ENCODE results near the gene LTBP2. TPM values are rescaled to one million over a fixed set of nuclear protein-coding genes. Genes with fewer than 3 reads are reported as not detected.

LTBP2 gene
- total RNA-seq, 3 donors from 2014 or later, result 0.21 to 0.35 (median 0.30) TPM

- H3K27me3 Mint-ChIP-seq (ENCODE audit: low read depth), result peaks cover 3% of the 10 kb centered on the region
- no peaks in the 10 kb centered on the region for H3K36me3 Mint-ChIP-seq (ENCODE audit: insufficient read depth)
- H3K4me1 Mint-ChIP-seq (ENCODE audit: low read depth), result peaks cover 34% of the 10 kb centered on the region
- no peaks in the 10 kb centered on the region for H3K9me3 Mint-ChIP-seq
- no peak overlapping the region for H3K4me3 Mint-ChIP-seq
- ATAC-seq, result no peak
- no peak for DNase-seq
Measured at GRCh38 chr14:74571441-74571841, 40.6 kb downstream of the LTBP2 start.

- Mint-ChIP-seq H3K36me3 (ENCODE audit: insufficient read depth) (no peaks in the 10 kb centered on the region), H3K27me3 (ENCODE audit: low read depth) (peaks cover 3% of the 10 kb centered on the region), H3K4me3 (no peak overlapping the region), H3K9me3 (no peaks in the 10 kb centered on the region), H3K4me1 (ENCODE audit: low read depth) (peaks cover 34% of the 10 kb centered on the region)
- ATAC-seq, result no peak
- DNase-seq, result no peak
Measured at GRCh38 chr14:74570696-74571095, 41.3 kb downstream of the LTBP2 start.

GRCh38 chr14:74569806-74570591 lies 42.0 kb downstream of the LTBP2 start:
- Mint-ChIP-seq H3K9me3 (no peaks in the 10 kb centered on the region), H3K4me3 (no peak overlapping the region), H3K4me1 (ENCODE audit: low read depth) (peaks cover 33% of the 10 kb centered on the region), H3K36me3 (ENCODE audit: insufficient read depth) (no peaks in the 10 kb centered on the region), H3K27me3 (ENCODE audit: low read depth) (peaks cover 5% of the 10 kb centered on the region)
- ATAC-seq, result no peak
- DNase-seq, result no peak

DNA sequence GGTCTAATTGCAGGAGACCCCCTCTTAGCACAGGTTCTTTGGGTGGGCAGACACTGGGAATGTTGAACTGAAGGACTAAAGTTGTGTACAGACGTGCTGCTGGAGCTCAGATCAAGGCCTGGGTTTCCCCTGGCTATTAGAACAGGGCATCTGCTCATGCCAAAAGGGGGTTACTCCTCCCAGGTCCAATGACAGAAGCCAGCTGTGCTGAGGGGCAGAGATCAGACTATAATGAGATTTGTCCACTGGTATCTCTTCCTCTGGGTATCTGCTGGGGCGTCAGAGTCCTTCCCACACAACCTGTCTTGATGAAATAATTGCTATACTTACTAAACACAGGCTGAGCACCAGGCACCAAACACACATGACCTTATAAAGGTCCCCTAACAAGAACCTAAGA lies 42.6 kb downstream of the LTBP2 start:
- Mint-ChIP-seq H3K4me1 (ENCODE audit: low read depth) (peaks cover 29% of the 10 kb centered on the region), H3K4me3 (no peak overlapping the region), H3K36me3 (ENCODE audit: insufficient read depth) (no peaks in the 10 kb centered on the region), H3K27me3 (ENCODE audit: low read depth) (peaks cover 5% of the 10 kb centered on the region), H3K9me3 (no peaks in the 10 kb centered on the region)
- DNase-seq (no peak), ATAC-seq (no peak)

DNA sequence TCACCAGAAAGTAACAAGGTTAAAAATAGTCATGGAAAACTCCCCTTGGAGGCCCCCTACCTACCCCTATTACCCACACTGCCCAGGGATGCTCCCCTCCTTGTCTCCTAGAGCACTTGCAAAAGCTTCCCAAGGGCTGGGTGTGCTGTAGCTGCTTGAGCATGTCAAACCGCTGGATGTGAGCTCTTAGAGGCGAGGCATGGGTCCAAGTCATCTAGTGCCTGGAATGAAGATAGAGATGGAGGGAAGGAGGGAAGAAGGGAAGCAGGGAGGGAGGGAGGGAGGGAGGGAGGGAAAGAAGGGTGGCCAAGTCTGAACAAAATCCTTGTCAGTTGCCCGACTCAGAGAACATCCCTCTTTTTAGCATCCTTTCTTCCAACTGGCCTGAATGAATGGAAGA lies 43.1 kb downstream of the LTBP2 start:
- Mint-ChIP-seq H3K4me3 (no peak overlapping the region), H3K4me1 (ENCODE audit: low read depth) (peaks cover 24% of the 10 kb centered on the region), H3K27me3 (ENCODE audit: low read depth) (peaks cover 5% of the 10 kb centered on the region), H3K9me3 (no peaks in the 10 kb centered on the region), H3K36me3 (ENCODE audit: insufficient read depth) (no peaks in the 10 kb centered on the region)
- DNase-seq (no peak), ATAC-seq (no peak)

DNA sequence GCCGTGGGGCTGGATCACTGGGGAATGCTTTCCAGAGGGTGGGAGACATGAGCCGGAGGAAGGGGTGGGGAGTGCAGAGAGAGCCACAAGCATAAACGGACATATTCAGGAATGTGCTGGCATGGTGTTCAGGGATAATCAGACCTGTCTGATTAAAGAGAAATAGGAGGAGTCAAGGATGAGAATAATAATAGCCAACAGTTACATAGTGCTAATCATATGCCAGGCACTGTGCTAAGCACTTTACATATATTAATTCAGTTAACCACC lies 43.7 kb downstream of the LTBP2 start:
- H3K36me3 Mint-ChIP-seq (ENCODE audit: insufficient read depth), result no peaks in the 10 kb centered on the region
- peaks cover 5% of the 10 kb centered on the region for H3K27me3 Mint-ChIP-seq (ENCODE audit: low read depth)
- no peak for DNase-seq
- H3K4me1 Mint-ChIP-seq (ENCODE audit: low read depth), result peaks cover 19% of the 10 kb centered on the region
- H3K4me3 Mint-ChIP-seq, result no peak overlapping the region
- H3K9me3 Mint-ChIP-seq, result no peaks in the 10 kb centered on the region
- no peak for ATAC-seq

GRCh38 chr14:74567646-74568379 lies 44.2 kb downstream of the LTBP2 start:
- no peak overlapping the region for H3K4me3 Mint-ChIP-seq
- ATAC-seq, result no peak
- no peak for DNase-seq
- peaks cover 16% of the 10 kb centered on the region for H3K4me1 Mint-ChIP-seq (ENCODE audit: low read depth)
- no peaks in the 10 kb centered on the region for H3K9me3 Mint-ChIP-seq
- H3K36me3 Mint-ChIP-seq (ENCODE audit: insufficient read depth), result no peaks in the 10 kb centered on the region
- H3K27me3 Mint-ChIP-seq (ENCODE audit: low read depth), result peaks cover 5% of the 10 kb centered on the region

GRCh38 chr14:74567219-74567618 lies 44.8 kb downstream of the LTBP2 start:
- ATAC-seq, result no peak
- Mint-ChIP-seq H3K27me3 (ENCODE audit: low read depth) (peaks cover 5% of the 10 kb centered on the region), H3K4me3 (no peak overlapping the region), H3K36me3 (ENCODE audit: insufficient read depth) (no peaks in the 10 kb centered on the region), H3K9me3 (no peaks in the 10 kb centered on the region), H3K4me1 (ENCODE audit: low read depth) (peaks cover 10% of the 10 kb centered on the region)
- no peak for DNase-seq

DNA sequence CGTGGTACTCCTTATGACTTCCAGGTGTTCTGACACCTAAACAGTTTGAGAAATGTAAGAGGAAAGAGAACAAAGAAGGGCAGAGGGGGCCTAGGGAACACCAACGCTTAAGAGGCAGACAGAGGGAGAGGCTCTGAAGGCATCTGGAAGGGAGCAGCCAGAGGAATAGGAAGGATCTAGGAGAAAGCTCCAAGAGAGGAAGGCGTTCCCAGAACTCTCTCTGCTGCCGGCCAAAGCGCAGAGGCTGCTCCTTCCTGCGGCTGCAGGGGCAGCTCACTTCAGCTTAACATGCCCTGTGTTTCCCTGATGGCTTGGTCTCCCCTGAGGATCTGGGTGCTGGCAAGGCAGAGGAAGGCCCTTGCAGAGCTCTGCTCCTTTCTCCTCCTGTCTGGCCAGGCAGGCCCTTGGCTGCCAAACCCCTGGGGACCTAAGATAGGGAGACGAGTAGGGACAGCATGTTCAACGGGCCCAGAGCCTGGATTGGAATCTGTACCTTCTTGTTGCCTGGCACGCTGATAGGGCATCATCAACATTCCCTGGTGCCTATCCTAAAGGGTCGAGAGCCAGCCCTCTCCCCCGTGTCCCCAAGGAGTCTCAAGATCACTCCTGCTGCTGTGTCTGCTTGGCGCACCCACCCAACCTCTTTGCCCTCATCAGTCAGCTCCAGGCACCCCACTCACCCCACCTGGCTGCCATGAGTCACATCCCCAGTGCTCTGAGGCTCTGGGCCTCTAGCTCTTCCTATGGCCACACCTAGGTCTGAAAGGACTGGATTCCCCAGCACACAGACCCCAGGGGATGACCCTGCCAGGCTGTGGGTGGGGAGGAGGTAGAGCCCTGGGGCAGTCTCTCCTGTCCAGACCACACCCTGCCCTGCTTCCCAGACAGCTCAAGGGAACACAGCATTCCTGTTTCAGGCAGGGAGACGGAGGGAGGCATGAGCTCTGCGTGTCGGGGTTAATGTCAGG lies 45.6 kb downstream of the LTBP2 start:
- H3K36me3 Mint-ChIP-seq (ENCODE audit: insufficient read depth), result no peaks in the 10 kb centered on the region
- DNase-seq (no peak), ATAC-seq (no peak)
- no peaks in the 10 kb centered on the region for H3K9me3 Mint-ChIP-seq
- no peak overlapping the region for H3K4me3 Mint-ChIP-seq
- peaks cover 2% of the 10 kb centered on the region for H3K4me1 Mint-ChIP-seq (ENCODE audit: low read depth)
- peaks cover 5% of the 10 kb centered on the region for H3K27me3 Mint-ChIP-seq (ENCODE audit: low read depth)

DNA sequence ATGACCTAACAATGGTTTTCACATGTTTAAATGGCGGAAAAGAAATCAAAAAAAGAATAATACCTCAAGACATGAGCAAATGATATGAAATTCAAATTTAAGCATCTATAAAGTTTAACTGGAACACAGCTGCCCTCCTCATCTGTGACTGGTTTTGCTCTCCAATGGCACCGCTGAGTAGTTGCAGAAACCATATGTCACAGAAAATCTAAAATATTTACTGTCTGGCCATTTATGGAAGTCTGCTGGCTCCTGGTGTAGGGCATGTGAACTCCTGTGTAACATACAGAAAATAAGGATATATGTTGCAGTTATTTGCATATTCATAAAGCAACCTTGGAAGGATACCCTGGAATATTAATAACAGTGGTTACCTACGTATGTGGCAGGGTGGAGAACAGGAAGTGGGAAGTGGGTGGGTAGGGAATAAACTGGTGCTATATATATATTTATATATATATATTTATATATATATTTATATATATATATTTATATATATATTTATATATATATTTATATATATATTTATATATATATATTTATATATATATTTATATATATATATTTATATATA lies 48.4 kb downstream of the LTBP2 start:
- peaks cover 2% of the 10 kb centered on the region for H3K27me3 Mint-ChIP-seq (ENCODE audit: low read depth)
- H3K36me3 Mint-ChIP-seq (ENCODE audit: insufficient read depth), result no peaks in the 10 kb centered on the region
- no peak overlapping the region for H3K4me3 Mint-ChIP-seq
- no peaks in the 10 kb centered on the region for H3K4me1 Mint-ChIP-seq (ENCODE audit: low read depth)
- DNase-seq (no peak), ATAC-seq (no peak)
- H3K9me3 Mint-ChIP-seq, result no peaks in the 10 kb centered on the region

DNA sequence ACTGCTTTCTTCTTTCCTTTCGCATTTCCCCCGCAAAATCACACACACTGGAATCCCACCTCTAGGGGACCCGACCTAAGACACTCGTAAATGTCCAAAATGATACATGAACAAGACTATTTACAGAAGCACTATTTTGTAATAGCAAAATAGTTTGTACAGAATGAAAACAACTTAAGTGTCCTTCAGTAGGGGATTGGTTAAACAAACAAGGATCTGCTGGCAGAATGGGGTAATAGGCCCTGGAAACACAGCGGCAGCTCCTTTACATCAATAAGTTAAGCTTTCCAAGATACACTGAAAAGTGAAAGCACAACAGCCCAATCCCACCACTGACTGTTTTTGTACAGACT lies 48.8 kb downstream of the LTBP2 start:
- DNase-seq (no peak), ATAC-seq (no peak)
- no peaks in the 10 kb centered on the region for H3K9me3 Mint-ChIP-seq
- H3K27me3 Mint-ChIP-seq (ENCODE audit: low read depth), result peaks cover 2% of the 10 kb centered on the region
- H3K36me3 Mint-ChIP-seq (ENCODE audit: insufficient read depth), result no peaks in the 10 kb centered on the region
- H3K4me3 Mint-ChIP-seq, result no peak overlapping the region
- H3K4me1 Mint-ChIP-seq (ENCODE audit: low read depth), result no peaks in the 10 kb centered on the region

DNA sequence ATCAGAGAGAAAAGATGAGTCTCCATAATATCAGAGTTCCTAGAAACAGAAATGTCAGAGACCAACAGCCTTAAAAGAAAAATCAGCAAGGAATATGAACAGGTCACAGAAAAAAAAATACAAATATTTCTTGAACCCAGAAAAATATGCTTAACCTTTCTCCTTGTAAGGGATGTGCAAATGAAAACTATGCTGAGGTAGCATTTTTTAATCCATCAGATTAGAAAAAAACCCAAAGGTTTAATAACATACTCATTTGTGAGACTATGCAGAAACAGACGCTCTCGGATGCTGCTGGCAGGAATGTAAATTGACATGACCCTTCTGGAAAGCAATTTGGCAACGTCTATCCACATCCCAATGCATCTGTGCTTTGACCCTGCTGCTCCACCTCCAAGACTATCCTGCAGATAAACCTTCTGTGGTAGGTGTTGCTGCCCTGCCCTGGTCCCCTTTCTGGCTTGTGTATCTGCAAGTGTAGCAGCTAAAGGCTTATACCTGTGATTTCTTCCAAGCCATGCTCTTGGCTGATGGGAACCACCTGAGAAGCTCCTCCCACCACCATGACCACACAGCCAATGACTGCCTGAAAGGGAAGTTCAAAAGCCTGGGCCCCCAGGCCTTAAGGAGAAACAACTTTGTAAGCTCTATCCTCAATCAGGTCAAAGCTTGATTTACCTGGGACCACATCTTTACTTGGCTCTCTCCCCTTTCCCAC lies 49.4 kb downstream of the LTBP2 start:
- no peaks in the 10 kb centered on the region for H3K36me3 Mint-ChIP-seq (ENCODE audit: insufficient read depth)
- H3K9me3 Mint-ChIP-seq, result no peaks in the 10 kb centered on the region
- peaks cover 2% of the 10 kb centered on the region for H3K27me3 Mint-ChIP-seq (ENCODE audit: low read depth)
- no peak overlapping the region for H3K4me3 Mint-ChIP-seq
- no peaks in the 10 kb centered on the region for H3K4me1 Mint-ChIP-seq (ENCODE audit: low read depth)
- DNase-seq (no peak), ATAC-seq (no peak)

GRCh38 chr14:74558655-74559054 lies 53.4 kb downstream of the LTBP2 start:
- H3K27me3 Mint-ChIP-seq (ENCODE audit: low read depth), result no peaks in the 10 kb centered on the region
- DNase-seq (no peak), ATAC-seq (no peak)
- H3K9me3 Mint-ChIP-seq, result no peaks in the 10 kb centered on the region
- H3K4me3 Mint-ChIP-seq, result no peak overlapping the region
- H3K4me1 Mint-ChIP-seq (ENCODE audit: low read depth), result no peaks in the 10 kb centered on the region
- no peaks in the 10 kb centered on the region for H3K36me3 Mint-ChIP-seq (ENCODE audit: insufficient read depth)

DNA sequence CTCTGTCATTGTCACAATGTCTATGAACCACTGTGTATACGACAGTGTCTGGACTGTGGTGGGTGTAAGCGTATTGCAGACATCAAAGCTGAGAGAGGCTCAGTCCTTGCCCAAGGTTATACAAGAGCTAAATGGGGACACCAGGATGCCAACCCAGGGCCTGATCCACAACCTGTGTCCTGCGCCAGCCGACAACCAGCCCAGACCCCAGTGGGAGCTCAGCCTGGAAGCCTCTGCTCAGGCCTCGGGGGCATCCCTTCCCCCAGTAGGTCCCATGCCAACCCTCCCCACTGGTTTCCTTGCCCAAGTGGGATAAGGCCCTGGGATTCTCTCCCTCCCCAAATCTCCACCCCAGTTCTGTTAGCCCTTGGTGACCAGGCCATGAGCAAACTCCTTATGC lies 54.3 kb downstream of the LTBP2 start:
- no peak overlapping the region for H3K4me3 Mint-ChIP-seq
- H3K4me1 Mint-ChIP-seq (ENCODE audit: low read depth), result no peaks in the 10 kb centered on the region
- no peak for ATAC-seq
- no peaks in the 10 kb centered on the region for H3K27me3 Mint-ChIP-seq (ENCODE audit: low read depth)
- H3K36me3 Mint-ChIP-seq (ENCODE audit: insufficient read depth), result no peaks in the 10 kb centered on the region
- no peak for DNase-seq
- no peaks in the 10 kb centered on the region for H3K9me3 Mint-ChIP-seq
